HuH-7.5 (cell line): Measurements from ENCODE around the gene RHBDD3.
"Not testable (repeated sequence)": the region's sequence is repeated elsewhere in the genome, so short reads cannot be mapped to it uniquely, and the experiment has no call there.

Experiments used
- DNase-seq: peaks from one replicate; pipeline ENCODE4 v3.0.0; 2011; ENCODE audit warnings: low spot score

RHBDD3 gene

DNA sequence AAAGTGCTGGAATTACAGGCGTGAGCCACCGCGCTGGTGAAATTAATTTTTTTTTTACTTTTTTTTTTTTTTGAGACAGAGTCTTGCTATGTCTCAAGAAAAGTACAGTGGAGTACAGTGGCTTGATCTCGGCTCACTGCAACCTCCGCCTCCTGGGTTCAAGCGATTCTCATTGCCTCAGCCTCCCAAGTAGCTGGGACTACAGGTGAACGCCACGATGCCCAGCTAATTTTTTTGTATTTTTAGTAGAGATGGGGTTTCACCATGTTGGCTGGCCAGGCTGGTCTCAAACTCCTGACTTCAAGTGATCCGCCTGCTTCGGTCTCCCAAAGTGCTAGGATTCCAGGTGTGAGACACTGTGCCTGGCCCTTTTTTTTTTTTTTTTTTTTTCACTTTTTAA lies 19.9 kb downstream of the RHBDD3 start:
- DNase-seq, result not testable (repeated sequence)

- peak; percentile 86 for DNase-seq
Measured at GRCh38 chr22:29245626-29246385, 22.0 kb downstream of the RHBDD3 start.

DNA sequence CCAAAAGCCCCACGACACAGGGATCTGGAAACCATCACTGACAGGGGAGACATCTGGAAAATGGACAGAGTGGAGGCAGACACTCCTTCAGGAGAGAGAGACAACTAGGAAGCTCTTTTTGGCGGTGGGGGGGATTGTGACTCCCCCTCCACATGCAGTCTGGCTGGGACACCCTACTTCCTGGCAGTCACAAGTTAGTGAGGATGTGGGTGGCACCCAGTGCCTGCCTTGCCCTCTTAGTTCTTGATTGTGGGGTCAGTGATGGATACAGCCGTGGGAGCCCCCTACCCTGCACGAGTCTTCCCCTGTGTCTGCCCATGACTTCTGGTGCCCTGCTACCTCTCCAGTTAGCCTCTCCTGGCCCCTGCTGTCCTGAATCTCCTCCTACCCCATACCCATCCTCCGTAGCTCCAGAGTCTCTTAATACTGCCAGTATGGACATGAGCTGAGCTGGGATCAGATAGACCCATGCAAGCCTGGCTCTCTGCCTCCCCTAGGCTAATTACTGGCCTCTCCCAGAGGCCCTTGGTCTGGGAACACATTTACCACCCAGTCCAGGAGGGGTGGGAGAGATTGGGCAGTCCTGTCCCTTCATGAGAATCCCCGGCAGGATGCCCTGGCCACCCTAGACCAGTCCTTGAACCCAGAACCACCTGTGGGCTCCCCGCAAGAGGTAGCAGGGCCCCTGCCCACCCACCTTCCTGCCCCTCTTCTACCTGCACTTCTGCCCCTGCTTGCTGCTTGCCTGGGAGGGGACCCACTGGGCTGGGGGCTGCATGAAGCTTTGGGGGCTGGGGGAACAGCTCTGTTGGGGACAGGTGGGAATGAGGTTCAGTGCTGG lies 22.8 kb downstream of the RHBDD3 start:
- DNase-seq, result no peak

DNA sequence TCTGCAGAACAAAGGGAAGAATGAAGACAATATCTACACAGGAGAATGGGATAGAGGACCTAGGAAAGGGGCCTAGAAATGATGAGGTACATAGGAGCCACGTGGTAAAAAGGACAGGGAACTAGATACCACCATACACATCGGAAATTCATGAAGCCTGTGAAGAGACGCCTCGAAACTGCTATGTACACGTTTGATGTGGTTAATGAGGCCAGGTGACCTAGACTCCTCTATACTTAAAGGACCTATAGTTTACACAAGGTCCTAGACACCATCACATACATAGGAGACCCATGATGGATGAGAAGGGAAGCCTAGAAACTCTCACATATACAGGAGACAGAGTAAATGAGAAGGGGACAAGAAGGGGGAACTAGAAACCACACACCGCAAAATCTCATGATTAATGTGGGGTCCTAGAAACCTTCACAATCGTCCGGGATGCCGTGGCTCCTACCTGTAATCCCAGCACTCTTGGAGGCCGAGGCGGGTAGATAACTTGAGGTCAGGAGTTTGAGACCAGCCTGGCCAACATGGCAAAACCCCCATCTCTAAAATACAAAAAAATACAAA lies 23.8 kb downstream of the RHBDD3 start:
- DNase-seq, result no peak

DNA sequence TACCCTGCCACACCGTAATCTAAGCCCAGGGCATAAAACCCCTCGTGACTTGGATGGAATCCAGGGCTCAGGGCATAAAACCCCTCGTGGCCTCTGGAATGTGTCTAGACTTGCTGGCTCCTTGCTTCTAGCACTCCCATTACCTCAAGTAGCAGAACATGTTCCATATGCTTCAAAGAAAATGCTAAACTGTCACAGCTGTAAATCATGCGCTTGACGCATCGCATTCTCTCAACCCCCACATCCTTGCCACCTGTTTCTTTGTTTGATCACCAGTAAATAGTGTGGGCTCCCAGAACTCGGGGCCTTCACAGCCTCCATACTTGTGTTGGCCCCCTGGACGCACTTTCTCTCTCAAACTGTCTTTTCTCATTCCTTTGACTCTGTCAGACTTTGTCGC lies 27.3 kb downstream of the RHBDD3 start:
- DNase-seq, result not testable (repeated sequence)

- no peak for DNase-seq
Measured at GRCh38 chr22:29233277-29233877, 34.4 kb downstream of the RHBDD3 start.

DNA sequence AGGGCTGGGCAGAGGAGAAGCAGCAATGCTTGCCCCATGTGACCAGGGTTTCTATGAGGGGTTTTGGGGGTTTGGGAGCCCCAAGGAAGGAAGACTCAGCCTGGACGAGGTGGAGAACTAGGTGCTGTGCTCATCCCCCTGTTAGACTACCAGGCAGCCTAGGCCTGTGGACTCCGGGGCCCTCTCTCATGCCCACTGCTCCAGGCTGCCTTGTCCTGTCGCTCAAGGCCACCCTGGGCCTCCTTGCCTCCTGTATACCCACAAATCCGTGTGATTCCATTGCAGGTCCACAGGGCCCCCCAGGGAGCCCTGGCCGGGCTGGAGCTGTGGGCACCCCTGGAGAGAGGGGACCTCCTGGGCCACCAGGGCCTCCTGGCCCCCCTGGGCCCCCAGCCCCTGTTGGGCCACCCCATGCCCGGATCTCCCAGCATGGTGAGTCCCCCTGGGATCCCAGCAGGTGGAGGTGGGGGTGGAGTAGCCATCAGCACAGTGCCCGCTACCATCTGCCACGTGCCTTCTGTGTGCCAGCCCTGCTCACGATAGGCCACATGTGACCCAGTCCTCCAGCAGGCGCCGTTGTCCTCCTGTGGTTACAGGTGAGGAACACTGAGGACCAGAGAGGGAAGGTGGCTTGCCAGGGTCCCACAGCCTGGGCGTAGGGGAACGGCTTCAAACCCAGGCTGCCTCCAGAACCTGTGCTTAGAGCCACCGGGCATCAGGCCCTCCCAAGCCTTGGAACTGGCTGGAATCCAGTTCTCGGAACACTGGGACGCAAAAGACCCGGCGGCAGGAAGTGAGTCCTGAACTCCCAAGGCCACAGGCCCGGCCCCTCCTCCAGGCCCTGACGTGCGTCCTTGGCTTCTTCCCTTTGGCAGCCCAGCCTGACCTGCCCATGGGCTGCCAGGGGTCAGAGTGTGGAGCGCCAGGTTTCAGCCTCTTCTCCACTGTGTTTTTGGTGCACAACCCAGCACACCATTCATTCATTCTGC lies 35.5 kb downstream of the RHBDD3 start:
- DNase-seq, result no peak

- no peak for DNase-seq
Measured at GRCh38 chr22:29230972-29231875, 36.6 kb downstream of the RHBDD3 start.

DNA sequence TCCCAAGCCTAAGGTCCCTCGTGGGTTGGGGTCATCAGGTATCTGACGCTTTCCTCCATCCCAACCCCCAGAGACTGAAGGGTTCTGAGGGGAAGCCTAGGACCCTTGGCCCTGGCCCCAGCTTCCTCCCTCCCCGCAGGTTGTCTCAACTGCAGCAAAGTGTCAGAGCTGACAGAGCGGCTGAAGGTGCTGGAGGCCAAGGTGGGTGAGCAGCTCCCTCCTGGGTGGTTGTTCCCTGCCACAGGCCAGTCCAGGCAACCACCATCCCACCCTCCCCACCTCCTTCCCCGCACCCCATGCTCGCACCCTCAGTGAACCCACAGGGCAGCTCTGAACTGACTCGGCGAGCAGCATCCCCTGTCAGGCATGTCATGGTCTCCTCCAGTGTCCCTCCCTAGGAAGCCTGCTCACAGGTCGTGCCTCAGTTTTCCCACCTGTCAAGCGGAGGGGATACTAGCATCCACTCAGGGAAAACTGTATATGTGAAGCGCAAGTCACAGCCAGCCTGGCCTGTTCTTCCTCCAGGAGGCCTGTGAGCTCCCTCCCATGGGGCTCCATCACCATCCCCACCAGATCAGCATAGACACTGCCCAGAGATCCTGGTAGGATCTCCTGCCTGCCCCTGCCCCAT lies 41.3 kb downstream of the RHBDD3 start:
- no peak for DNase-seq

DNA sequence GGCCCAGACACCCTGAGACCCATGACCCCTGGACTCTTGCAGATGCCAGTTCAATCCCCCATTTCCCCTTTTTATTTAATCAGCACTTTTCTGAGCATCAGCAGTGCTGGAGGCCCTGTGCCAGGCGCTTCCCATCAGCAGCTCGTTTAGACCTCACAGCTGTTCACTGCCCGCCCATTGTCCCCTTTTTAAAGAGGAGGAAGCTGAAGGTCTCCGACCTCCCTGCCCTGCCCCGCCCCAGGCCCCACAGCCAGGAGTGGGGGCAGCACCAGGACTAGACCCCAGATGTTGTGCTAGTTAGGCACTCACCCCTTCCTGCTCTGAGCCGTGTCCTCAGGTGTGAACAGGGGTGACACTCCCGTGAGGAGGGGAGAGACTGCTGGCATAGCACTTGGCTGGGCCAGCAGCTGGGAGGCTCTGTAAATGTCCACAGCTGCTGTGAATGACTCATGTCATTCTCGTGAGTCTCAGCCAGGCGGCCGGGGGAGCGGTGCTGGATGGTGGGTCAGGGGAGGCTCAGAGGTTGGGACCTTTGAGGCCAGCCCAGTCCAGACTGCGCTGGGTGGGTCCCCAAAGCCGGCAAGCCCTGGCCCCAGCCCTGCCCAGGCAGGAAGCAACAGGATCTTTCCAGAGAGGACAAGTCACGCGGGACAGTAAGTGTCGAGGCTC lies 42.2 kb downstream of the RHBDD3 start:
- DNase-seq, result no peak

- no peak for DNase-seq
Measured at GRCh38 chr22:29224859-29225410, 42.8 kb downstream of the RHBDD3 start.

DNA sequence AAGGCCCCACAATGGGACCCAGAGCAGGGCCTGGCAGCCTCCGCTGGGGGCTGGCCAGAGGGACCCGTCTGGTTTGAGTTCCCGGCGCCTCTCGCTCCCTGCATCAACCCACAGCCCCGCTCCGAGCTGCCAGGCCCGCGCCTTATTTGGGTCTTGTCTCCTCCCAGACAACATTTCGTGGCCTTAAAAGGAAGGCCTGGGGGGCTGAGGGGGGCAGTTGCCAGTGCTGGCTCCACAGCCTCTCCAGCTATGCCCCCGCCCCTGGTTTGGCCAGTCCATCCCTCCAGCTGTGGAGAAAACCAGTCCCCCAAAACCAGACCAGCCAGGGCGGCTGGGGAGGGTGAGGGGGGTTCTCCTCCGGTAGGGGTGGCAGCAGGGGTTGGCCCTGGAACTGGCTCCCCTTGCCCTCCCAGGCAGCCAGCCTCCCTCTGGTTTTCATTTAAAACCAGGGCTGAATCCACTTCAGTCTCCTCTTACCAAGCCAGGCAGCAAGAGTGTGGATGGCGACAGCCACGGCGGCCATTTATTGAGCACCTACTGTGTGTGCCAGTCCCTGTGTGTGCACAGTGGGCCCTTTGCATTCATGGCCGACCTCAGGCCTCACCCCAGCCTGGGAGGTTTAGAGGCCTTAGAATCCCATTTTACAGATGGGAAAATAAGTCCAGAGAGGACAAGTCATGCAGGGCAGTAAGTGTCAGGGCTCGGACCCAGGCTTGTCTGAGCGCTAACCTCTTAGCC lies 43.5 kb downstream of the RHBDD3 start:
- DNase-seq, result no peak

- peak; percentile 94 for DNase-seq
Measured at GRCh38 chr22:29219881-29220670, 47.7 kb downstream of the RHBDD3 start.

- DNase-seq, result not testable (repeated sequence)
Measured at GRCh38 chr22:29219409-29219782, 48.4 kb downstream of the RHBDD3 start.

GRCh38 chr22:29218758-29219408 lies 48.9 kb downstream of the RHBDD3 start:
- DNase-seq, result no peak

GRCh38 chr22:29217827-29218757 lies 49.7 kb downstream of the RHBDD3 start:
- no peak for DNase-seq
